Caco-2 (cell line): Measurements from ENCODE around the gene PSMF1. TPM values are rescaled to one million over a fixed set of nuclear protein-coding genes. Genes with fewer than 3 reads are reported as not detected.

Experiments used
- BruUV-seq: library from RNA; stranded (reverse); fragments of 400-500 nt; replicated peaks from 2 replicates; lab custom pipeline; 2021; lab: Mats Ljungman, UMichigan
- CTCF ChIA-PET: fragments of 300-600 bp; sonication (Branson Sonifier 250); formaldehyde crosslinking; loops from one replicate; lab custom pipeline; 2022; ENCODE audit warnings: antibody characterized with exemption; lab: Charles Lee
- POLR2A ChIA-PET: fragments of 300-600 bp; sonication (Branson Sonifier 250); formaldehyde crosslinking; loops from one replicate; lab custom pipeline; 2022; ENCODE audit warnings: antibody characterized with exemption; lab: Charles Lee
- DNase-seq, 2 experiments: peaks; one replicate each; pipeline versions ENCODE4 v3.0.0 to v3.0.0-alpha.2; 2020 to 2022
- H3K27me3 ChIP-seq: replicated peaks from 2 replicates; pipeline ENCODE4 v1.6.0; 2011; ENCODE audit warnings: low read length; ENCODE audit not compliant: control insufficient read depth, insufficient read depth
- H3K36me3 ChIP-seq: 2 replicates; pipeline ENCODE4 v1.5.1; 2011; ENCODE audit warnings: low read length; ENCODE audit not compliant: control insufficient read depth, insufficient read depth
- H3K4me1 ChIP-seq: fragments of 250-450 bp; sonication (Bioruptor Pico); 2 replicates; pipeline ENCODE4 v1.5.1; 2020; ENCODE audit warnings: mild to moderate bottlenecking
- H3K4me3 ChIP-seq: 2 replicates; pipeline ENCODE4 v1.5.1; 2011; ENCODE audit warnings: low read depth, mild to moderate bottlenecking, control low read depth, low read length
- H3K9me3 ChIP-seq: fragments of 250-450 bp; sonication (Bioruptor Pico); 2 replicates; pipeline ENCODE4 v1.5.1; 2020; ENCODE audit warnings: mild to moderate bottlenecking, moderate library complexity
- H3K27ac Mint-ChIP-seq: one replicate; pipeline ENCODE4 v1.8.0; 2022; ENCODE audit warnings: mixed read lengths; ENCODE audit not compliant: unreplicated experiment
- H3K27me3 Mint-ChIP-seq: one replicate; pipeline ENCODE4 v1.8.0; 2022; ENCODE audit warnings: mixed read lengths; ENCODE audit not compliant: insufficient read depth, unreplicated experiment
- H3K36me3 Mint-ChIP-seq: one replicate; pipeline ENCODE4 v1.8.0; 2022; ENCODE audit warnings: mild to moderate bottlenecking, mixed read lengths; ENCODE audit not compliant: insufficient read depth, unreplicated experiment
- H3K4me1 Mint-ChIP-seq: one replicate; pipeline ENCODE4 v1.8.0; 2022; ENCODE audit warnings: low read depth, mixed read lengths; ENCODE audit not compliant: unreplicated experiment
- H3K4me3 Mint-ChIP-seq: one replicate; pipeline ENCODE4 v1.8.0; 2022; ENCODE audit warnings: mild to moderate bottlenecking, moderate library complexity, mixed read lengths; ENCODE audit not compliant: unreplicated experiment
- H3K9me3 Mint-ChIP-seq: one replicate; pipeline ENCODE4 v1.8.0; 2022; ENCODE audit warnings: mixed read lengths; ENCODE audit not compliant: unreplicated experiment
- CTCF ChIP-seq, 2 experiments: fragments of 200-600 bp in 1 of 2; IDR thresholded peaks; 1 replicate in 1 of 2; 2 replicates in 1 of 2; pipeline versions ENCODE4 v1.5.1 to v1.8.0; 2011 to 2022; ENCODE audit warnings: antibody characterized with exemption in 1 of 2, control low read depth in 1 of 2, inconsistent platforms in 1 of 2, low read depth in 1 of 2, low read length in 1 of 2, mild to moderate bottlenecking in 1 of 2, moderate library complexity in 1 of 2; ENCODE audit not compliant: insufficient read depth in 1 of 2, severe bottlenecking in 1 of 2, unreplicated experiment in 1 of 2
- intact Hi-C: fragments of 100-400 bp; cut with micrococcal nuclease; formaldehyde crosslinking; loops from one replicate; pipeline ENCODE4 v1.10.0; 2022; ENCODE audit not compliant: unreplicated experiment
- total RNA-seq: library from RNA; stranded (reverse); gene quantifications from 2 replicates; pipeline ENCODE4 v1.2.3, GENCODE V29; 2022

PSMF1 gene
- total RNA-seq, 1 experiment from 2014 or later, result 141 TPM

- Mint-ChIP-seq H3K4me1 (no peaks in the 10 kb centered on the region), H3K9me3 (no peaks in the 10 kb centered on the region), H3K4me3 (no peak overlapping the region), H3K36me3 (no peaks in the 10 kb centered on the region), H3K27me3 (peaks cover 2% of the 10 kb centered on the region), H3K27ac (no peak overlapping the region)
- BruUV-seq, result no TSS peak
- Histone ChIP-seq H3K4me3 (no peak overlapping the region), H3K9me3 (no peaks in the 10 kb centered on the region), H3K27me3 (no peaks in the 10 kb centered on the region), H3K4me1 (no peaks in the 10 kb centered on the region), H3K36me3 (no peaks in the 10 kb centered on the region)
- ChIA-PET POLR2A (no interaction called here), CTCF (no interaction called here)
- TF ChIP-seq CTCF (IDR thresholded peaks at IDR 0.05; ENCODE audit: insufficient read depth in 1 of 2, low read depth in 1 of 2, low read length in 1 of 2, severe bottlenecking in 1 of 2, unreplicated experiment in 1 of 2), result no peak
- DNase-seq, result no peak
- intact Hi-C loops, result no loop called here
Measured at GRCh38 chr20:1112908-1113307, 5.5 kb upstream of the PSMF1 start.

GRCh38 chr20:1118004-1118335, 432 bp upstream of the PSMF1 start:
- POLR2A ChIA-PET, result interaction anchor here (0.9 kb wide), 1 partner anchor 12 kb away, joined by 3 read pairs; no protein-coding TSS in a partner anchor
- peak overlapping the region; percentile 82 for H3K4me3 Mint-ChIP-seq

GRCh38 chr20:1119128-1119505, 715 bp downstream of the PSMF1 start:
- Histone ChIP-seq H3K9me3 (no peaks in the 10 kb centered on the region), H3K27me3 (no peaks in the 10 kb centered on the region), H3K4me1 (peaks cover 11% of the 10 kb centered on the region), H3K4me3 (peak overlapping the region; percentile 78), H3K36me3 (peaks cover 1% of the 10 kb centered on the region)
- Mint-ChIP-seq H3K36me3 (peaks cover 14% of the 10 kb centered on the region), H3K4me1 (peaks cover 20% of the 10 kb centered on the region), H3K4me3 (peak overlapping the region; percentile 82), H3K27me3 (no peaks in the 10 kb centered on the region), H3K9me3 (no peaks in the 10 kb centered on the region), H3K27ac (peak overlapping the region; percentile 74)
- no peak for TF ChIP-seq CTCF (IDR thresholded peaks at IDR 0.05; ENCODE audit: insufficient read depth in 1 of 2, low read depth in 1 of 2, low read length in 1 of 2, severe bottlenecking in 1 of 2, unreplicated experiment in 1 of 2)
- no TSS peak for BruUV-seq
- CTCF ChIA-PET, result interaction anchor here (0.7 kb wide), 2 partner anchors 35 to 385 kb away, joined by 3 to 4 read pairs; no protein-coding TSS in a partner anchor
- POLR2A ChIA-PET, result interaction anchor here (0.9 kb wide), 1 partner anchor 13 kb away, joined by 3 read pairs; no protein-coding TSS in a partner anchor
- intact Hi-C loops, result loop anchor here (5.0 kb wide), 1 partner anchor 287 kb away; the partner anchor contains the start of gene FAM110A
- peak in 1 of 2 experiments; percentile 9 for DNase-seq

More at GRCh38 chr20:1118004-1118335, 432 bp upstream of the PSMF1 start:
- peaks cover 14% of the 10 kb centered on the region for H3K36me3 Mint-ChIP-seq
- no peaks in the 10 kb centered on the region for H3K27me3 Mint-ChIP-seq
- no peaks in the 10 kb centered on the region for H3K9me3 ChIP-seq
- peak overlapping the region; percentile 78 for H3K4me3 ChIP-seq
- peaks cover 20% of the 10 kb centered on the region for H3K4me1 Mint-ChIP-seq
- peaks cover 1% of the 10 kb centered on the region for H3K36me3 ChIP-seq
- peaks cover 11% of the 10 kb centered on the region for H3K4me1 ChIP-seq
- TF ChIP-seq CTCF (IDR thresholded peaks at IDR 0.05; ENCODE audit: insufficient read depth in 1 of 2, low read depth in 1 of 2, low read length in 1 of 2, severe bottlenecking in 1 of 2, unreplicated experiment in 1 of 2), result no peak
- peak overlapping the region; percentile 74 for H3K27ac Mint-ChIP-seq
- no peaks in the 10 kb centered on the region for H3K27me3 ChIP-seq
- no peaks in the 10 kb centered on the region for H3K9me3 Mint-ChIP-seq
- CTCF ChIA-PET, result interaction anchor here (1.0 kb wide), 1 partner anchor 68 kb away, joined by 3 read pairs; no protein-coding TSS in a partner anchor
- intact Hi-C loops, result loop anchor here (5.0 kb wide), 1 partner anchor 286 kb away; the partner anchor contains the start of gene FAM110A
- BruUV-seq, result TSS peak; percentile 92
- DNase-seq, result no peak
